Suppressor macrophage treated with lipopolysaccharide for 4 hours (primary cell): ENCODE measurements around the gene CYFIP1.
A peak's percentile ranks its signal among the peaks of the same experiment; 100 is the strongest.

ENCODE experiments used
- DNase-seq: peaks from one replicate; pipeline ENCODE4 v3.0.0-alpha.2; 2020

Gene CYFIP1

GRCh38 chr15:22967084-22967770 is 12.9 kb downstream of the CYFIP1 start:
- no peak for DNase-seq

- no peak for DNase-seq
Observed at GRCh38 chr15:22966321-22967083, 13.7 kb downstream of the CYFIP1 start.

GRCh38 chr15:22963641-22964040 is 16.5 kb downstream of the CYFIP1 start:
- no peak for DNase-seq

GRCh38 chr15:22962611-22963010 is 17.6 kb downstream of the CYFIP1 start:
- DNase-seq, result no peak

- DNase-seq, result peak; percentile 47
Observed at GRCh38 chr15:22961762-22962161, 18.4 kb downstream of the CYFIP1 start.

- DNase-seq, result no peak
Observed at GRCh38 chr15:22960556-22960955, 19.6 kb downstream of the CYFIP1 start.

GRCh38 chr15:22960126-22960525 is 20.0 kb downstream of the CYFIP1 start:
- DNase-seq, result no peak

- no peak for DNase-seq
Observed at GRCh38 chr15:22959321-22960101, 20.7 kb downstream of the CYFIP1 start.

GRCh38 chr15:22958487-22959280 is 21.5 kb downstream of the CYFIP1 start:
- no peak for DNase-seq

GRCh38 chr15:22956978-22957260 is 23.2 kb downstream of the CYFIP1 start:
- peak; percentile 79 for DNase-seq

- no peak for DNase-seq
Observed at GRCh38 chr15:22956257-22956977, 23.8 kb downstream of the CYFIP1 start.

- DNase-seq, result peak; percentile 43
Observed at GRCh38 chr15:22955544-22956119, 24.5 kb downstream of the CYFIP1 start.

GRCh38 chr15:22954798-22955543 is 25.2 kb downstream of the CYFIP1 start:
- no peak for DNase-seq

GRCh38 chr15:22954326-22954725 is 25.8 kb downstream of the CYFIP1 start:
- no peak for DNase-seq

GRCh38 chr15:22952796-22953579 is 27.2 kb downstream of the CYFIP1 start:
- no peak for DNase-seq

GRCh38 chr15:22951381-22952280 is 28.5 kb downstream of the CYFIP1 start:
- no peak for DNase-seq

GRCh38 chr15:22951031-22951380 is 29.2 kb downstream of the CYFIP1 start:
- DNase-seq, result no peak

GRCh38 chr15:22950256-22950990 is 29.7 kb downstream of the CYFIP1 start:
- peak; percentile 37 for DNase-seq
